A375 (cell line): ENCODE results near the gene REPS2. TPM values are rescaled to one million over a fixed set of nuclear protein-coding genes. Genes with fewer than 3 reads are reported as not detected.

Source experiments
- small RNA-seq: library from RNA; depleted of rRNA; stranded (forward); fragments of <200 nt; gene quantifications from one replicate; pipeline ENCODE3, GENCODE V24; 2014
- total RNA-seq: library from RNA; depleted of rRNA; stranded (reverse); fragments of >200 nt; shearing (Covaris generic); gene quantifications from 2 replicates; pipeline ENCODE4 v1.2.3, GENCODE V29; 2014; rRNA removed

Gene REPS2
- total RNA-seq: 0.53 and 0.56 TPM in 2 replicates

GRCh38 chrX:16946361-16946964 lies at the start of gene REPS2:
Gene REPS2 (plus strand): TSS chrX:16946658. CDS start chrX:16946862, 204 bp downstream.

Small RNA genes within 50 kb of the gene (small RNA-seq; reads per million reads assigned to genes)
- gene RF00019: not detected
- not detected for gene RF00190

Other genes with a start within 250 kb of the REPS2 start
- gene CTPS2, start 234.0 kb upstream of the REPS2 start, total RNA-seq: 14.5 and 18.0 TPM in 2 replicates
- gene SYAP1, start 227.0 kb upstream of the REPS2 start, total RNA-seq: 43.6 and 51.4 TPM in 2 replicates
- gene TXLNG, start 160.2 kb upstream of the REPS2 start, total RNA-seq: 27.7 and 28.1 TPM in 2 replicates
- 99.4 and 122 TPM in 2 replicates for gene RBBP7, start 76.3 kb upstream of the REPS2 start, total RNA-seq